ENCODE results near the gene TIA1.
"Not testable (repeated sequence)": the region's sequence is repeated elsewhere in the genome, so short reads cannot be mapped to it uniquely, and the experiment has no call there.

The TIA1 gene

DNA sequence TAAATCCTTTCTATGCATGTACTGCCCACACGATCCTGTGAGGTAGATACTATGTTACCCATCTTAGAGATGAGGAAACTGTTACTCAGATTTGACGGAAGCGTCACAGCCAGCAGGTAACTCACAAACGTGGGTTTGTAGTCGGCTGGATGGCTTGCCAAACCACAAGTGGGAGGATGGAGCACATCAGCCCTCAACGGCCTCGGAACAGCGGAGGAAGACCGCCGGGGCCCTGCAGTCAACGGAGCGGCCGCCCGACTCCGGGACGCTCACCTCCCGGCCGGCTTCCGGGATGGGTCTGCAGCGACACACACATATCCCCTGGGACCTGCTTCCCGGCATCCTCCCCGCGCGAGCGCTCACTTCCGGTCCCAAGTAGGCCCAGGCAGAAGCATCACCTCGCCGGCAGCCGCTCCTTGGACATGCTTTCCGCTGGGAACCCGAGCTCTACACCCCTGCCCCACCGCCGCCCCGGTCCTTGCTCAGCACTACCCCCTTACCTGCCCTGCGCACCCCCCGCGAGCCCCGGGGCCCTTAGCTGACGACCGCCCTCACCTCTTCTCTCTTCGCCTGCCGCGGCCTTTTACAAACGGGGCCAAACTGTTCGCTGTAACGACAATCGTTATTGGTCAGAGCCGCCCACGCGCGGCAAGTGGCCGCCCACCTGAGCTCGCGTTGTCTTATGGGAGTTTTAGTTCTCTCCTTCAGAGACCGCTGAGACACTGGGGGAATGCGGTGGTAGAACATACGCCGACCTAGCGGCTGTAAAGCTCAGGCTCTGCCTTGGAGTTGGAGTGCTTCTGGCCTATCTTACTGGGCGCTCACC, 57.8 kb downstream of the TIA1 start, which contains the start of gene C2orf42:
Gene C2orf42 (minus strand): TSS at position 602 of the 826 bp plus-strand sequence. CDS start 9,034 bp downstream, outside the sequence.
- Histone ChIP-seq H3K27me3 (replicated peaks in 2 of 5; ENCODE audit: control insufficient read depth in 4 of 5, insufficient read depth in 5 of 5, low read length in 4 of 5) (no peaks in the 10 kb centered on the region), H3K36me3 (ENCODE audit: control insufficient read depth in 4 of 4, insufficient read depth in 4 of 4, low read length in 3 of 4) (no peaks in the 10 kb centered on the region), H3K9me3 (ENCODE audit: control extremely low read depth in 1 of 5, control insufficient read depth in 4 of 5, insufficient read depth in 2 of 5, low read depth in 1 of 5, low read length in 4 of 5) (no peaks in the 10 kb centered on the region), H3K4me3 (ENCODE audit: control insufficient read depth in 1 of 7, extremely low read depth in 1 of 7, insufficient read depth in 4 of 7, low read depth in 2 of 7, low read length in 6 of 7) (peak within 1 kb of the TSS; percentile 69 to 98 (median 83)), H3K27ac (ENCODE audit: insufficient read depth in 1 of 2, low read depth in 1 of 2, low read length in 2 of 2, poor library complexity in 1 of 2, severe bottlenecking in 2 of 2) (peak within 1 kb of the TSS; percentile 78 to 87), H3K4me1 (ENCODE audit: control extremely low read depth in 1 of 4, control insufficient read depth in 4 of 4, insufficient read depth in 4 of 4, low read length in 3 of 4) (peaks cover 0 to 9% (median 3%) of the 10 kb centered on the region in 4 experiments)
- WGBS (ENCODE audit: insufficient coverage), result 0% methylated on average over 38 of the region's 60 CpGs
- POLR2A ChIA-PET, result interaction anchor here (0.6 to 1.6 kb wide), 5 partner anchors 9 to 363 kb away, joined by 3 to 5 read pairs (median 3); partner anchors contain the start of genes PCYOX1 and SNRPG
- CTCF ChIA-PET, result interaction anchor here (0.9 to 1.1 kb wide), 4 partner anchors 11 to 280 kb away, joined by 3 to 5 read pairs (median 4); partner anchors contain the start of gene MXD1
- DNase-seq, result peak; percentile 98 to 99 (median 99)

DNA sequence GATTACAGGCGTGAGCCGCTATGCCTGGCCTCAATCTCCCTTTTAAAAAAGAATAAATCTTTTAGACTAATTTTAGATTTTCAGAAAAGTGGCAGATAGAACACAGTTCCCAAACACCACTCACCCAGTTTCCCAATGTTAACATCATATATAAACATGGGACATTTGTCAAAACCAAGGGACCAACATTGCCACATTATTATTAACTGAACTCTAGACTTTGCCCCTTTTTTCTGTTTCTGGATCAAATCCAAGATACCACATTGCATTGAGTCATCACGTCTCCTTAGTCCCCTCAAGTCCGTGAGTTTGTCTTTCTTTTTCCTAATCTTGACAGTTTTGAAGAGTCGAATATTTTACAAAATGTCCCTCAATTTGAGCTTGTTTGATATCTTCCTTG, 60.0 kb downstream of the TIA1 start:
- 100% methylated on average over 4 of the region's 5 CpGs for WGBS (ENCODE audit: insufficient coverage)
- no peak overlapping the region for H3K27ac ChIP-seq (ENCODE audit: insufficient read depth in 1 of 2, low read depth in 1 of 2, low read length in 2 of 2, poor library complexity in 1 of 2, severe bottlenecking in 2 of 2)
- ChIA-PET POLR2A (interaction anchor here (0.5 kb wide), 1 partner anchor 130 kb away, joined by 5 read pairs; no protein-coding TSS in a partner anchor), CTCF (no interaction called here)
- no peaks in the 10 kb centered on the region for H3K27me3 ChIP-seq (replicated peaks in 2 of 5; ENCODE audit: control insufficient read depth in 4 of 5, insufficient read depth in 5 of 5, low read length in 4 of 5)
- no peak overlapping the region for H3K4me3 ChIP-seq (ENCODE audit: control insufficient read depth in 1 of 7, extremely low read depth in 1 of 7, insufficient read depth in 4 of 7, low read depth in 2 of 7, low read length in 6 of 7)
- no peaks in the 10 kb centered on the region for H3K36me3 ChIP-seq (ENCODE audit: control insufficient read depth in 4 of 4, insufficient read depth in 4 of 4, low read length in 3 of 4)
- no peaks in the 10 kb centered on the region for H3K9me3 ChIP-seq (ENCODE audit: control extremely low read depth in 1 of 5, control insufficient read depth in 4 of 5, insufficient read depth in 2 of 5, low read depth in 1 of 5, low read length in 4 of 5)
- peaks cover 0 to 9% (median 3%) of the 10 kb centered on the region in 4 experiments for H3K4me1 ChIP-seq (ENCODE audit: control extremely low read depth in 1 of 4, control insufficient read depth in 4 of 4, insufficient read depth in 4 of 4, low read length in 3 of 4)
- DNase-seq, result peak in 2 of 3 donors; percentile 7 to 9

DNA sequence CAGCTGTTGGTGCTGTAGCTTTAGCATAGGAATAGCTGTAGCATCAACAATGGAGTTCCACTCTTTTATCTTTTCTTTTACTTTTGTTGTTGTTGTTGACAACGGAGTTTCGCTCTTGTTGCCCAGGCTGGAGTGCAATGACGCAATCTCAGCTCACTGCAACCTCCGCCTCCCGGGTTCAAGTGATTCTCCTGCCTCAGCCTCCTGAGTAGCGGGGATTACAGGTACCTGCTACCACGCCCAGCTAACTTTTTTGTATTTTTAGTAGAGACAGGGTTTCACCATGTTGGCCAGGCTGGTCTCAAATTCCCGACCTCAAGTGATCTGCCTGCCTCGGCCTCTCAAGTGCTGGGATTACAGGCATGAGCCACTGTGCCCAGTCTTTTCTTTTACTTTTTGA, 61.3 kb downstream of the TIA1 start:
- H3K4me3 ChIP-seq (ENCODE audit: control insufficient read depth in 1 of 7, extremely low read depth in 1 of 7, insufficient read depth in 4 of 7, low read depth in 2 of 7, low read length in 6 of 7); H3K27me3 ChIP-seq (replicated peaks in 2 of 5; ENCODE audit: control insufficient read depth in 4 of 5, insufficient read depth in 5 of 5, low read length in 4 of 5); H3K9me3 ChIP-seq (ENCODE audit: control extremely low read depth in 1 of 5, control insufficient read depth in 4 of 5, insufficient read depth in 2 of 5, low read depth in 1 of 5, low read length in 4 of 5); H3K27ac ChIP-seq (ENCODE audit: insufficient read depth in 1 of 2, low read depth in 1 of 2, low read length in 2 of 2, poor library complexity in 1 of 2, severe bottlenecking in 2 of 2); H3K4me1 ChIP-seq (ENCODE audit: control extremely low read depth in 1 of 4, control insufficient read depth in 4 of 4, insufficient read depth in 4 of 4, low read length in 3 of 4); DNase-seq; H3K36me3 ChIP-seq (ENCODE audit: control insufficient read depth in 4 of 4, insufficient read depth in 4 of 4, low read length in 3 of 4): not testable (repeated sequence)
- WGBS (ENCODE audit: insufficient coverage), result 97% methylated on average over 4 of the region's 9 CpGs
- ChIA-PET POLR2A (interaction anchor here (0.7 kb wide), 1 partner anchor 121 kb away, joined by 5 read pairs; no protein-coding TSS in a partner anchor), CTCF (interaction anchor here (0.6 kb wide), 1 partner anchor 1904 kb away, joined by 3 read pairs; no protein-coding TSS in a partner anchor)

DNA sequence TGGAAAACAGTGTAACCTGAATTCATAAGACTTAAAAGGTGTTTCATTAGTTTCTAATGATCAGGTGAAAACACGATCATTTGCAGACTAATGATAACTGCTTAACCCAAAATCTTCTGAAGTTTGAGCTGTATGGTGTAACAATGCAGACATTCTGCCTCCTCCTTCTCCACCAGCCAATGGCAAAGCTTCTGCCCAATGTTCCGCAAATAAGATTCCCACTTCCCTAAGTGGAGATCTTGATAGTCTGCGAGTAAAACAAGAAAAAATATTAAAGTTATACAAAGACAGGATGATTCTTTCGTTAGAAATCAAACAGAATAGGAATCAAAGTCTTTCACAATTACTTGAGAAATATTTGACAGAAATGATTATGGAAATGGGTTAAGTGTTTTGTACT, 65.7 kb downstream of the TIA1 start:
- Histone ChIP-seq H3K27me3 (replicated peaks in 2 of 5; ENCODE audit: control insufficient read depth in 4 of 5, insufficient read depth in 5 of 5, low read length in 4 of 5) (no peaks in the 10 kb centered on the region), H3K4me1 (ENCODE audit: control extremely low read depth in 1 of 4, control insufficient read depth in 4 of 4, insufficient read depth in 4 of 4, low read length in 3 of 4) (no peaks in the 10 kb centered on the region), H3K36me3 (ENCODE audit: control insufficient read depth in 4 of 4, insufficient read depth in 4 of 4, low read length in 3 of 4) (peaks cover 0 to 23% (median 11%) of the 10 kb centered on the region in 4 experiments), H3K27ac (ENCODE audit: insufficient read depth in 1 of 2, low read depth in 1 of 2, low read length in 2 of 2, poor library complexity in 1 of 2, severe bottlenecking in 2 of 2) (no peak overlapping the region), H3K9me3 (ENCODE audit: control extremely low read depth in 1 of 5, control insufficient read depth in 4 of 5, insufficient read depth in 2 of 5, low read depth in 1 of 5, low read length in 4 of 5) (no peaks in the 10 kb centered on the region), H3K4me3 (ENCODE audit: control insufficient read depth in 1 of 7, extremely low read depth in 1 of 7, insufficient read depth in 4 of 7, low read depth in 2 of 7, low read length in 6 of 7) (no peak overlapping the region)
- DNase-seq, result no peak
- CTCF ChIA-PET, result no interaction called here
- POLR2A ChIA-PET, result no interaction called here
- WGBS (ENCODE audit: insufficient coverage), result 100% methylated on average over 1 of the region's 4 CpGs

DNA sequence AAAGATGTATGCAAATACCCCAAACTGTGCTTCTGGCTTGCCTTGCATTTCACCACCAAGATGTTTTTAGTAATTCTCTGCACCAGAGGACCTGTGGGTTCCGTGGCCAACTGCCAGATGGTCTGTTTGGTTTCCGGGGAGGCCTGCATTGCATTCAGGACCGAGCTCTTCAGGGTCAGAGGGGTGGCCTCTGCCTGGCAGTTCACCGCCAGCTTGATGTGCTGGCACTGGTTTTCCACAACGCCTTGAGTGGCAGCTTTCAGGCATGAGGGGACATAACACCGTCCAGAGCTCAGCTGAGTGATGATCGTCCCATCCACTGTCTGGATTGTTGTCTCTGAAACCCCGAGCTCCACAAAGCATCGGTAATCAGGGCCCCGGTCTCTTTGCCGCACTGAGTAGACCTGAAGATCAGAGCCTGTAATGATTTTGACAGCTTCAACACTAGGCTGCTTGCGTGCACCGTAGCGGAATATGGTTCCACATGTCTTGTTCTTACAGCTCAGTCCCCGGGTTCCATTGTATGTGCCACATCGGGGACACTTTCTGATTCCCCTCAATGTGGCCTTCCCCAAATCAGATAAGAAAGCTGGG, 67.0 kb downstream of the TIA1 start:
- H3K27me3 ChIP-seq (replicated peaks in 2 of 5; ENCODE audit: control insufficient read depth in 4 of 5, insufficient read depth in 5 of 5, low read length in 4 of 5), result no peaks in the 10 kb centered on the region
- ChIA-PET CTCF (interaction anchor here (0.8 to 1.3 kb wide), 2 partner anchors 11 to 22 kb away, joined by 3 read pairs; no protein-coding TSS in a partner anchor), POLR2A (interaction anchor here (1.4 kb wide), 1 partner anchor 9 kb away, joined by 5 read pairs; the partner anchor contains the start of gene C2orf42)
- H3K9me3 ChIP-seq (ENCODE audit: control extremely low read depth in 1 of 5, control insufficient read depth in 4 of 5, insufficient read depth in 2 of 5, low read depth in 1 of 5, low read length in 4 of 5), result no peaks in the 10 kb centered on the region
- peaks cover 0 to 27% (median 11%) of the 10 kb centered on the region in 4 experiments for H3K36me3 ChIP-seq (ENCODE audit: control insufficient read depth in 4 of 4, insufficient read depth in 4 of 4, low read length in 3 of 4)
- WGBS (ENCODE audit: insufficient coverage), result 96% methylated on average over 16 of the region's 16 CpGs
- DNase-seq, result no peak
- H3K4me1 ChIP-seq (ENCODE audit: control extremely low read depth in 1 of 4, control insufficient read depth in 4 of 4, insufficient read depth in 4 of 4, low read length in 3 of 4), result no peaks in the 10 kb centered on the region
- no peak overlapping the region for H3K27ac ChIP-seq (ENCODE audit: insufficient read depth in 1 of 2, low read depth in 1 of 2, low read length in 2 of 2, poor library complexity in 1 of 2, severe bottlenecking in 2 of 2)
- no peak overlapping the region for H3K4me3 ChIP-seq (ENCODE audit: control insufficient read depth in 1 of 7, extremely low read depth in 1 of 7, insufficient read depth in 4 of 7, low read depth in 2 of 7, low read length in 6 of 7)

DNA sequence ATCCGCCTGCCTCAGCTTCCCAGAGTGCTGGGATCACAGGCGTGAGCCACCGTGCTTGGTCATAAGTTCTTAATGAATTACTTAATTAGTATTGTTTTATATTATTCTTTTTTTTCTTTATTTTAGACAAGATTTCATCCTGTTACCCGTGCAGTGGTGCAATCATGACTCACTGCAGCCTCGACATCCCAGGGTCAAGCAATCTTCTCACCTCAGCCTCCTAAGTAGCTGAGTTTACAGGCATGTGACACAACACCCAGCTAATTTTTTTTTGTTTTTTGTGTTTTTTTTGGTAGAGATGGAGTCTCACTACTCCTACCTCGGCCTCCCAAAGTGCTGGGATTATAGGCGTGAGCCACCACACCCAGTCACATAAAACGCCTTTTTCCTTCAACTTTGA, 74.9 kb downstream of the TIA1 start:
- Histone ChIP-seq H3K36me3 (ENCODE audit: control insufficient read depth in 4 of 4, insufficient read depth in 4 of 4, low read length in 3 of 4) (peaks cover 11 to 42% (median 22%) of the 10 kb centered on the region in 4 experiments), H3K4me1 (ENCODE audit: control extremely low read depth in 1 of 4, control insufficient read depth in 4 of 4, insufficient read depth in 4 of 4, low read length in 3 of 4) (no peaks in the 10 kb centered on the region), H3K9me3 (ENCODE audit: control extremely low read depth in 1 of 5, control insufficient read depth in 4 of 5, insufficient read depth in 2 of 5, low read depth in 1 of 5, low read length in 4 of 5) (no peaks in the 10 kb centered on the region), H3K4me3 (ENCODE audit: control insufficient read depth in 1 of 7, extremely low read depth in 1 of 7, insufficient read depth in 4 of 7, low read depth in 2 of 7, low read length in 6 of 7) (no peak overlapping the region), H3K27me3 (replicated peaks in 2 of 5; ENCODE audit: control insufficient read depth in 4 of 5, insufficient read depth in 5 of 5, low read length in 4 of 5) (no peaks in the 10 kb centered on the region), H3K27ac (ENCODE audit: insufficient read depth in 1 of 2, low read depth in 1 of 2, low read length in 2 of 2, poor library complexity in 1 of 2, severe bottlenecking in 2 of 2) (no peak overlapping the region)
- DNase-seq, result no peak
- POLR2A ChIA-PET, result no interaction called here
- WGBS (ENCODE audit: insufficient coverage), result no CpG with 5 or more reads among the region's 8 CpGs
- CTCF ChIA-PET, result interaction anchor here (0.7 kb wide), 1 partner anchor 259 kb away, joined by 3 read pairs; the partner anchor contains the start of gene MXD1
